NCI-H1048 (cell line): ENCODE data around the gene RBP3.

Experiments
- DNase-seq: peaks from one replicate; lab custom pipeline; 2025; lab: John Stamatoyannopoulos, UW

RBP3 gene

DNA sequence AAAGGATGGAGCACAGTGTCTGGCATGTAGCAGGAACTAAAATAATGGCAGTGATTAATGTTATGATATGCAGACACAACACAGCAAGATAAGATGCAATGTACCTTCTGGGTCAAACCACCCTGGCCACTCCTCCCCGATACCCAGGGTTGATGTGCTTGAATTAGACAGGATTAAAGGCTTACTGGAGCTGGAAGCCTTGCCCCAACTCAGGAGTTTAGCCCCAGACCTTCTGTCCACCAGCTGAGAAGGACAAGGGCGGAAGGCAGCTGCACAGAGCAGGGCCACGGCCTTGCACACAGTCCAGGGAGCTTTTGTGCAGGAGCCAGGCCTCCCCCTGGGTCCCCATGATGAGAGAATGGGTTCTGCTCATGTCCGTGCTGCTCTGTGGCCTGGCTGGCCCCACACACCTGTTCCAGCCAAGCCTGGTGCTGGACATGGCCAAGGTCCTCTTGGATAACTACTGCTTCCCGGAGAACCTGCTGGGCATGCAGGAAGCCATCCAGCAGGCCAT lies at the start of gene RBP3:
RBP3 (plus strand) TSS at position 226 of the 514 bp plus-strand sequence; CDS start at position 348, 122 bp downstream.
- no peak for DNase-seq

DNA sequence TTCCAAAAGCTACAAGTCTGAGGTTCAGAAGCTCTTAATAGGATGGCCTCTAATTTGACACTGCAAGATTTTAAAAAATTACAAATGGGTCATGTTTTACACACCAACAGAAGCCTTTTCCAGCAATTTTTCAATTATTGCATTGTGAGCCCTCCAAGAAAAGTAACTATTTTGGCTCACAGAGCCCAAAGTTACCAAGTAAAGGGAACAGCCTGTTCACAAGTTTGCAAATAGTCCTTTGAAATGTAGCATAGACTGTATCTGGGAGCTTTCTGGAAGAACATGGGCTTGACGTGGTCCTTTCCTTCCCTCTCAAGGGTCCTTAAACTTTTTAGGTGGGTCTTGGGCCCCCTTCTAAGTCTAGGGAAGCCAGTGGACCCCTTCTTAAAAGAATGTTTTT lies 49.4 kb upstream of the RBP3 start:
- no peak for DNase-seq

- no peak for DNase-seq
These were observed 48.3 kb upstream of the RBP3 start, which contains the start of gene GDF10 for GRCh38 chr10:47299611-47300428. TSS of gene GDF10 (plus strand) at chr10:47300197. CDS start at chr10:47300652, 455 bp downstream.

DNA sequence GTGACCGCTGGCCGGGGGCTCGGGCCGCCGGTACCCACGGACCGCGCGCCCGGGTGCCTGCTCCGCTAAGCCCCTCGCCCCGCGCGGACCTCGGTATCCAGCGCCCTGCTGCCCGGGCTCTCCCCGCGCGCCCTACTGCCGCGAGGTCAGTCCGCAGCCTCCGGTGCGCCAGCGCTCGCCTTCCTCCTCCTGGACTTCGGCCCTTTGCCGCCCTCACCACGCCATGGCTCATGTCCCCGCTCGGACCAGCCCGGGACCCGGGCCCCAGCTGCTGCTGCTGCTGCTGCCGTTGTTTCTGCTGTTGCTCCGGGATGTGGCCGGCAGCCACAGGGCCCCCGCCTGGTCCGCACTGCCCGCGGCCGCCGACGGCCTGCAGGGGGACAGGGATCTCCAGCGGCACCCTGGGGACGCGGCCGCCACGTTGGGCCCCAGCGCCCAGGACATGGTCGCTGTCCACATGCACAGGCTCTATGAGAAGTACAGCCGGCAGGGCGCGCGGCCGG lies 47.7 kb upstream of the RBP3 start:
- no peak for DNase-seq

GRCh38 chr10:47301833-47302232 lies 46.3 kb upstream of the RBP3 start:
- no peak for DNase-seq

DNA sequence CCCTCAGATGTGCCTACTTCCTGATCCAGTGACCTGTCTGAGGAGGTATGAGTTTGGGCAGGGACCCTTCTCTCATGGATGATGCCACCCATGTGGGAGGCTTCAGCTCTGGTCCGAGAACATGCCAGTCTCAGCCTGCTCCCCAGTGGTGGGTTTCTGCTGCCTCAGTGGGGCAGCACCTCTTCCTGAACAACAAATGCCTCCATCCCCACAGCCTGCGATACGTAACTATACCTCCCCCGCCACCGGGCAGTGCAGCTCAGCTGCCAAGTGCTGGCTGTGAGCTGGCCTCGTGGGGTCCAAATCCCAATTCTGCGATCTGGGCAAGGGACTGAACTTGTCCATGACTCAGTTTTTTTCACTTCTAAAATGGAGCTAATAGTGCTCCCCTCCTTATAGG lies 45.1 kb upstream of the RBP3 start:
- DNase-seq, result no peak

- DNase-seq, result no peak
These were observed 44.3 kb upstream of the RBP3 start for GRCh38 chr10:47303866-47304265.

DNA sequence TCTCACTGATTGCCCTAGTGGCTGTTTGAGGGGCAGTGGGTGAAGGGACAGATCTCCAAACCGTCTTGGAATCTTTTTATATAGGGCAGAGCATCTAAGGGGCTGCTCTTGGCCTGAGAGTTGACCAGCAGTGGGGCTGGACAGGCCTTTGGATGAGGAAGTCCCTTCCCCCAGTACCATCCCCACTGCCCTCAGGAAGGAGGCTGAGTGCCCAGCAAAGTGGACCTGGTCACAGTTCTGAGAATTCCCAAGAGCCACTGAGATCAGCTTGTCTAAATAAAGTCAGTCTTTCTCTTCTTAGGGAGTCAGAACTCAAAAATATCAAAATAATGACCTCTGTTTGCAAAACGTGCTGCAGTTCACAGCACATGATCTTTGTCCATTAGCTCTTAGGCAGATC lies 42.6 kb upstream of the RBP3 start:
- no peak for DNase-seq

- DNase-seq, result no peak
These were observed 41.6 kb upstream of the RBP3 start for GRCh38 chr10:47306387-47307210.

- no peak for DNase-seq
These were observed 40.8 kb upstream of the RBP3 start for GRCh38 chr10:47307381-47307780.

DNA sequence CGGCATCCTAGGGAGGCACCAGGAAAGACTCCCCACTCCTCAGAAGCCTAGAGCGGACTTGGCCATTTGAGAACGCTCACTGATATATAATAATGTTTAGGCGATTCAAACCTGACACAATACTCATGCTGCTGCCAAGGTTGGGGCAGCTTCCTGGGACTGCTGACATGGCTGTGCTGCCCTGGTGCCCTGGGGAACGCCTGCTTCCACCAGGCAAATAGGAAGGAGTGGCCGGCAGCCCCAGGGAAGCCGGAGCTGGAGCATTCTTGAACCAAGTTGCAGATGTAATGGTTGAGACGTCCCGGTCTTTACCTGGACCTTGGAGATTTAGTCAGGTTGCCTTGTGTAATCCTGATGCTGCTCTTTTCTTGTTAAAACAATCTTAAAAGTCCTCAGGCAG lies 39.4 kb upstream of the RBP3 start:
- no peak for DNase-seq

GRCh38 chr10:47309408-47310089 lies 38.6 kb upstream of the RBP3 start:
- no peak for DNase-seq

DNA sequence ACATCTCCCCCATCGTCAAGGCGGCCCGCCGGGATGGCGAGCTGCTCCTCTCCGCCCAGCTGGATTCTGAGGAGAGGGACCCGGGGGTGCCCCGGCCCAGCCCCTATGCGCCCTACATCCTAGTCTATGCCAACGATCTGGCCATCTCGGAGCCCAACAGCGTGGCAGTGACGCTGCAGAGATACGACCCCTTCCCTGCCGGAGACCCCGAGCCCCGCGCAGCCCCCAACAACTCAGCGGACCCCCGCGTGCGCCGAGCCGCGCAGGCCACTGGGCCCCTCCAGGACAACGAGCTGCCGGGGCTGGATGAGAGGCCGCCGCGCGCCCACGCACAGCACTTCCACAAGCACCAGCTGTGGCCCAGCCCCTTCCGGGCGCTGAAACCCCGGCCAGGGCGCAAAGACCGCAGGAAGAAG lies 38.1 kb upstream of the RBP3 start:
- DNase-seq, result no peak

GRCh38 chr10:47311193-47311931 lies 36.8 kb upstream of the RBP3 start:
- DNase-seq, result no peak

GRCh38 chr10:47311932-47312662 lies 36.1 kb upstream of the RBP3 start:
- no peak for DNase-seq

DNA sequence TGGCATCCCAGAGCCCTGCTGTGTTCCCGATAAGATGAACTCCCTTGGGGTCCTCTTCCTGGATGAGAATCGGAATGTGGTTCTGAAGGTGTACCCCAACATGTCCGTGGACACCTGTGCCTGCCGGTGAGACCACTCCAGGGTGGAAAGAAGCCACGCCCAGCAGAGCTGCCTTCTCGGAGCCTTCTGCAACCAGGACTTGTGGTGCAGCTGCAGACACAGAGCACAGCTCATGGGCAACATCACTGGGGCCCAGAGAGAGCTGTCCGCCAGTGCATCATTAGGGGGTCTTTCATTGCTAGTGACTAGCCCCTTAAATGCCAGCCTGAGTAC lies 35.5 kb upstream of the RBP3 start:
- no peak for DNase-seq

DNA sequence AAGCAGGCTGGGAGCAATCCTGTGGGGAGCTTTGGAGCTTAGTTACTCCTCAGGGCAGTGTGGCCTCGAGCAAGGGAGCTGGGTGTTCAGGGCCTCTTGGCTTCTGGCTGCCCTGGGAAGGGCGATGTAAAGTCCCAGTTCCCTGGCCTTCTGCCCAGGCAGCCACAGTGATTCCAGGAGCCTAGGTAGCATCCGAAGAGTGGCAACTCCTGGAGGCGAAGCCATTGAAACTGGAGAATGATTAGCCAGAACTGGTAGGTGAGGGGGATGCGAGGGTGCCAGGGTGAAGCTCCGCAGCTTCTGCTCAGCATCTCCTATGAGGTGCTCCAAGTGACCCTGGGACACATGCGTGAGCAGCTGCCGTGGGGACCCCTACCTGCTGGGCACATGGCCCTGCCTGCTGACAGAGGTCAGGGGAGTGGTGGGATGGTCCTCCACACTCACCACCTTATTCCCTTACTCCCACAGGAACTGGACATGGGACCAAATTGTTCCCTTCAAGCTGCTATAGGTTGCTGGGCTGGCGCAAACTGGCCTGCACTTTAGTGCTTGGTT lies 33.7 kb upstream of the RBP3 start:
- no peak for DNase-seq

GRCh38 chr10:47315421-47315820 lies 32.7 kb upstream of the RBP3 start:
- no peak for DNase-seq

- DNase-seq, result no peak
These were observed 32.0 kb upstream of the RBP3 start for GRCh38 chr10:47316131-47316530.

DNA sequence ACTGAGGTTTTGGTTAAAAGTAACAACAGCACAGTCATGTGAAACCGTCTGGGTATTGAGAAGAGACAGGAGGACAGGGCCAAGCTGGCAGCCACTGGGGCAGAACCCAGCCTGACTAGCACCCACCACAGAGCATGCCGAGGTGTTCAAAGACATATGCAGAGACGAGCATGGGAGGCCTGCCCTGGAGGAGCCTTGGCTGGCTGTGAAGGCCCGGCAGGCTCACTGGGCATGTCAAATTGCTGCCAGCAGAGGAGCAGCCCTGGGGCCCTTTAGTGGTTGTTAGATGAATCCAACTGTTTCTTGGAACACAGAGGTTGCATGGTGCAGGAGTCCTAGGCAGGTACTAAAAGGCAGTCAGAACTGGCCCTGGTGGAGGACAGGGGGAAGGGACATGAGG lies 30.9 kb upstream of the RBP3 start:
- no peak for DNase-seq

GRCh38 chr10:47318706-47319105 lies 29.5 kb upstream of the RBP3 start:
- DNase-seq, result no peak
